ENCODE data around the gene GORASP2. TPM values are rescaled to one million over a fixed set of nuclear protein-coding genes. Genes with fewer than 3 reads are reported as not detected.

The GORASP2 gene
- polyA plus RNA-seq, 4 donors, result 77.0 to 104 (median 88.3) TPM

GRCh38 chr2:170991398-170992182 is 62.5 kb downstream of the GORASP2 start:
- no peak for DNase-seq (ENCODE audit: low read depth in 4 of 4, low spot score in 3 of 4)

- no peak for DNase-seq (ENCODE audit: low read depth in 4 of 4, low spot score in 3 of 4)
These were observed 67.3 kb downstream of the GORASP2 start for GRCh38 chr2:170996316-170996715.

- DNase-seq (ENCODE audit: low read depth in 4 of 4, low spot score in 3 of 4), result no peak
These were observed 69.0 kb downstream of the GORASP2 start for GRCh38 chr2:170997893-170998597.

- no peak for DNase-seq (ENCODE audit: low read depth in 4 of 4, low spot score in 3 of 4)
These were observed 70.6 kb downstream of the GORASP2 start for GRCh38 chr2:170999654-171000053.

- no peak for DNase-seq (ENCODE audit: low read depth in 4 of 4, low spot score in 3 of 4)
These were observed 75.3 kb downstream of the GORASP2 start for GRCh38 chr2:171004363-171004762.

- no peak for DNase-seq (ENCODE audit: low read depth in 4 of 4, low spot score in 3 of 4)
These were observed 75.8 kb downstream of the GORASP2 start for GRCh38 chr2:171004833-171005232.

- DNase-seq (ENCODE audit: low read depth in 4 of 4, low spot score in 3 of 4), result no peak
These were observed 79.6 kb downstream of the GORASP2 start for GRCh38 chr2:171008550-171009205.

GRCh38 chr2:171009386-171009785 is 80.3 kb downstream of the GORASP2 start:
- no peak for DNase-seq (ENCODE audit: low read depth in 4 of 4, low spot score in 3 of 4)

GRCh38 chr2:171013851-171014250 is 84.8 kb downstream of the GORASP2 start:
- no peak for DNase-seq (ENCODE audit: low read depth in 4 of 4, low spot score in 3 of 4)

GRCh38 chr2:171016125-171016524 is 87.1 kb downstream of the GORASP2 start:
- no peak for DNase-seq (ENCODE audit: low read depth in 4 of 4, low spot score in 3 of 4)

Other genes starting within 250 kb of the GORASP2 start
- gene SP5, start 213.9 kb upstream of the GORASP2 start, polyA plus RNA-seq (ENCODE audit: insufficient read length in 4 of 4), result under 1 TPM in 3 of 4 donors, not detected in 1; 0.53 to 0.80 (median 0.66) TPM
- 1 to 10 TPM in 3 of 4 donors, not detected in 1; 2.0 to 3.6 (median 2.1) TPM for gene ERICH2, start 158.9 kb upstream of the GORASP2 start, polyA plus RNA-seq (ENCODE audit: insufficient read length in 4 of 4)
- gene GAD1, start 112.4 kb upstream of the GORASP2 start, polyA plus RNA-seq (ENCODE audit: insufficient read length in 4 of 4), result 1 to 10 TPM in 1 of 4 donors, under 1 TPM in 3; 0.43 to 2.3 (median 0.59) TPM
- gene TLK1, start 231.6 kb downstream of the GORASP2 start, polyA plus RNA-seq (ENCODE audit: insufficient read length in 4 of 4), result 10 to 100 TPM; 40.0 to 65.2 (median 51.4) TPM

Measured in left renal pelvis (tissue), 4 donors.